GM12878 (cell line): ENCODE results near the gene FGFR4. TPM values are rescaled to one million over a fixed set of nuclear protein-coding genes. Genes with fewer than 3 reads are reported as not detected.

ENCODE experiments used
- ATAC-seq: fragments of 200-7000 bp; cut with Tn5 transposase; 3 replicates; pipeline ENCODE4 v1.9.1; 2020; ENCODE audit warnings: mild to moderate bottlenecking, moderate library complexity
- BruUV-seq: library from RNA; stranded (reverse); fragments of 400-500 nt; replicated peaks from 2 replicates; lab custom pipeline; 2021; lab: Mats Ljungman, UMichigan
- CTCF ChIA-PET: fragments of 300-600 bp; sonication (Branson Sonifier 250); formaldehyde crosslinking; extraction: SDS; loops from one replicate; lab custom pipeline; 2021; ENCODE audit warnings: inconsistent platforms; lab: Yijun Ruan, JAX
- POLR2A ChIA-PET: fragments of 350-600 bp; formaldehyde crosslinking; extraction: SDS; loops from one replicate; lab custom pipeline; 2021; ENCODE audit warnings: inconsistent platforms; lab: Charles Lee
- RAD21 ChIA-PET: fragments of 300-600 bp; sonication (Branson Sonifier 250); formaldehyde crosslinking; loops from one replicate; lab custom pipeline; 2023; ENCODE audit warnings: antibody characterized with exemption; ENCODE audit not compliant: unreplicated experiment; lab: Charles Lee
- SMC1A ChIA-PET: fragments of 300-600 bp; sonication (Branson Sonifier 250); formaldehyde crosslinking; loops from one replicate; lab custom pipeline; 2023; ENCODE audit not compliant: unreplicated experiment, uncharacterized antibody; lab: Charles Lee
- DNase-seq: peaks from one replicate; pipeline ENCODE4 v3.0.0-alpha.2; 2011; ENCODE audit warnings: low read depth, low spot score
- FAIRE-seq: peaks from 3 replicates; lab custom pipeline; 2011; peaks lifted over from hg19 to GRCh38; lab: Jason Lieb, UNC
- H2AFZ ChIP-seq: 2 replicates; pipeline ENCODE4 v1.6.0; 2011; ENCODE audit warnings: low read depth, low read length, control low read depth; ENCODE audit not compliant: control insufficient read depth
- H3K27ac ChIP-seq: 2 replicates; pipeline ENCODE4 v1.5.1; 2011; ENCODE audit warnings: control low read depth; ENCODE audit not compliant: control insufficient read depth, insufficient read depth
- H3K27me3 ChIP-seq, 2 experiments: replicated peaks in 1 of 2; 2 replicates each; pipeline versions ENCODE4 v1.6.0 to v1.6.1; 2011; ENCODE audit warnings: low read length in 1 of 2; ENCODE audit not compliant: control insufficient read depth in 2 of 2, insufficient read depth in 2 of 2
- H3K36me3 ChIP-seq, 2 experiments: 2 replicates each; pipeline ENCODE4 v1.5.1; 2011; ENCODE audit warnings: low read length in 1 of 2; ENCODE audit not compliant: control insufficient read depth in 2 of 2, insufficient read depth in 2 of 2
- H3K4me1 ChIP-seq: 2 replicates; pipeline ENCODE4 v1.6.1; 2011; ENCODE audit warnings: mild to moderate bottlenecking, low read length, moderate library complexity, mixed read lengths; ENCODE audit not compliant: control insufficient read depth, insufficient read depth
- H3K4me2 ChIP-seq: 2 replicates; pipeline ENCODE4 v1.6.0; 2011; ENCODE audit warnings: control low read depth; ENCODE audit not compliant: control insufficient read depth, insufficient read depth
- H3K4me3 ChIP-seq: fragments of 200-600 bp; sonication (generic); 2 replicates; pipeline ENCODE4 v1.5.1; 2016
- H3K79me2 ChIP-seq: 2 replicates; pipeline ENCODE4 v1.6.0; 2011; ENCODE audit warnings: low read length; ENCODE audit not compliant: control insufficient read depth, insufficient read depth
- H3K9ac ChIP-seq: 2 replicates; pipeline ENCODE4 v1.8.0; 2011; ENCODE audit warnings: low read length, control low read depth, mixed read lengths; ENCODE audit not compliant: control insufficient read depth, insufficient read depth
- H3K9me3 ChIP-seq: replicated peaks from 3 replicates; pipeline ENCODE4 v1.5.1; 2011; ENCODE audit warnings: mild to moderate bottlenecking, low read length; ENCODE audit not compliant: control insufficient read depth, insufficient read depth
- H4K20me1 ChIP-seq: 2 replicates; pipeline ENCODE4 v1.6.0; 2011; ENCODE audit not compliant: control insufficient read depth, insufficient read depth
- BACH1 ChIP-seq: fragments of 450-650 bp; IDR thresholded peaks from 2 replicates; pipeline ENCODE4 v1.6.1; 2017; ENCODE audit warnings: mild to moderate bottlenecking, borderline replicate concordance
- CHD4 ChIP-seq: fragments of 200-600 bp; sonication (generic); IDR thresholded peaks from 2 replicates; pipeline ENCODE4 v1.6.1; 2016; ENCODE audit warnings: mild to moderate bottlenecking
- EZH2 ChIP-seq: IDR thresholded peaks from 2 replicates; pipeline ENCODE4 v1.6.1; 2012; ENCODE audit warnings: low read depth, mild to moderate bottlenecking, control low read depth, inconsistent platforms, low read length, borderline replicate concordance; ENCODE audit not compliant: control insufficient read depth
- HDGF ChIP-seq: fragments of 450-650 bp; IDR thresholded peaks from 2 replicates; pipeline ENCODE4 v1.6.1; 2016; ENCODE audit warnings: antibody characterized with exemption
- RELB ChIP-seq: fragments of 450-650 bp; IDR thresholded peaks from 2 replicates; pipeline ENCODE4 v1.6.1; 2017; ENCODE audit warnings: low read depth, mild to moderate bottlenecking, moderate library complexity
- RFX5 ChIP-seq: IDR thresholded peaks from 2 replicates; pipeline ENCODE4 v1.6.1; 2011; ENCODE audit warnings: low read depth, low read length, improper control_type of control experiment
- SUPT20H ChIP-seq: IDR thresholded peaks from 2 replicates; pipeline ENCODE4 v1.6.1; 2011; ENCODE audit warnings: low read depth, mild to moderate bottlenecking, low read length, moderate library complexity, borderline replicate concordance; ENCODE audit not compliant: control insufficient read depth
- TARDBP ChIP-seq: IDR thresholded peaks from 2 replicates; pipeline ENCODE4 v1.6.1; 2016; ENCODE audit warnings: borderline replicate concordance
- YY1 ChIP-seq: IDR thresholded peaks from 2 replicates; pipeline ENCODE4 v1.6.1; 2011; ENCODE audit warnings: low read depth, mild to moderate bottlenecking, low read length
- WGBS: methylation state at CpG from one replicate; pipeline ENCODE4 v1.1.6; 2016; ENCODE audit warnings: low lambda C conversion rate; ENCODE audit not compliant: insufficient replicate concordance, insufficient coverage; ENCODE audit errors: missing lambda C conversion rate; 5-methylcytosine and 5-hydroxymethylcytosine counted together
- in situ Hi-C: fragments of 300-500 bp; cut with MboI; formaldehyde crosslinking; loops from 9 replicates; pipeline ENCODE4 v1.14.3; 2018; ENCODE audit warnings: mixed read lengths
- intact Hi-C: fragments of 100-400 bp; cut with micrococcal nuclease; formaldehyde crosslinking; loops from one replicate; pipeline ENCODE4 v1.14.2; 2022; ENCODE audit not compliant: unreplicated experiment
- polyA plus RNA-seq, 11 experiments: library from polyadenylated mRNA; depleted of rRNA in 4 of 11; unstranded in 6 of 11; stranded (reverse) in 5 of 11; fragments of >200 nt; fragmentation: Nextera tagmentation in 4 of 11; fragmentation: Illumina TruSeq in 1 of 11; extraction: Ambion mirVana in 4 of 11; extraction: Trizol in 1 of 11; gene quantifications; 1 replicate in 1 of 11; 2 replicates in 10 of 11; pipeline versions ENCODE4 v1.2.1 to v1.2.3, GENCODE V29; 2011 to 2016; ENCODE audit warnings: inconsistent platforms in 2 of 11, missing spikeins in 2 of 11, low read depth in 1 of 11
- total RNA-seq, 4 experiments: library from RNA; depleted of rRNA in 3 of 4; stranded (reverse); fragments of >200 nt in 3 of 4; fragmentation: Illumina TruSeq in 1 of 4; extraction: Trizol in 1 of 4; gene quantifications; 2 replicates each; pipeline versions ENCODE4 v1.2.1 to v1.2.3, GENCODE V29; 2013 to 2021

FGFR4 gene
- total and polyA plus RNA-seq, 10 of the 15 experiments (the other 5 are each of a cell fraction or from before 2014, with no cell fraction given): 0.17 to 0.77 (median 0.28) TPM; not detected in 5

GRCh38 chr5:177134697-177135225 lies 48.0 kb downstream of the FGFR4 start:
- peak overlapping the region; percentile 67 for H2AFZ ChIP-seq
- no peak for FAIRE-seq
- intact Hi-C loops (loop anchor here (5.0 kb wide), 1 partner anchor 168 kb away; the partner anchor contains the start of genes PRELID1 and RAB24), in situ Hi-C loops (no loop called here)
- RAD21 ChIA-PET: interaction anchor here (1.4 kb wide), 1 partner anchor 19 kb away, joined by 5 read pairs; no protein-coding TSS in a partner anchor
- peak overlapping the region; percentile 88 for H3K9ac ChIP-seq
- WGBS: 9% methylated on average over 13 of the region's 13 CpGs
- H3K4me3 ChIP-seq: peak overlapping the region; percentile 78
- ATAC-seq: no peak
- H3K4me2 ChIP-seq: peak overlapping the region; percentile 99
- CTCF ChIA-PET: interaction anchor here (0.6 to 2.0 kb wide), 4 partner anchors 9 to 252 kb away, joined by 3 to 5 read pairs (median 3); no protein-coding TSS in a partner anchor
- DNase-seq: no peak
- SMC1A ChIA-PET: interaction anchor here (4.2 kb wide), 1 partner anchor 43 kb away, joined by 13 read pairs; no protein-coding TSS in a partner anchor
- peak overlapping the region; percentile 83 for H3K27ac ChIP-seq
- H3K27me3 ChIP-seq: no peaks in the 10 kb centered on the region
- peaks cover 0 to 13% of the 10 kb centered on the region in 2 experiments; a peak in 1 of 4 replicates for H3K36me3 ChIP-seq
- POLR2A ChIA-PET: interaction anchor here (0.6 to 2.8 kb wide), 5 partner anchors 20 to 984 kb away, joined by 3 to 11 read pairs (median 4); no protein-coding TSS in a partner anchor
- no peaks in the 10 kb centered on the region for H3K9me3 ChIP-seq
- BruUV-seq: no TSS peak
- H3K4me1 ChIP-seq: peaks cover 18% of the 10 kb centered on the region
- H4K20me1 ChIP-seq: no peaks in the 10 kb centered on the region
- peaks cover 50% of the 10 kb centered on the region for H3K79me2 ChIP-seq
- TF ChIP-seq RFX5 (no peak), CHD4 (no peak), YY1 (peak; percentile 76; the same call in 1 of the 2 replicates), RELB (0 out of 2 replicates have a peak, but pooled peaks have one; percentile 26), EZH2 (no peak), SUPT20H (no peak), BACH1 (no peak), TARDBP (no peak), HDGF (no peak)
